ENCODE data around the gene C5orf46. TPM values are rescaled to one million over a fixed set of nuclear protein-coding genes. Genes with fewer than 3 reads are reported as not detected.

C5orf46 gene
- total RNA-seq, 4 donors from 2014 or later: not detected

DNA sequence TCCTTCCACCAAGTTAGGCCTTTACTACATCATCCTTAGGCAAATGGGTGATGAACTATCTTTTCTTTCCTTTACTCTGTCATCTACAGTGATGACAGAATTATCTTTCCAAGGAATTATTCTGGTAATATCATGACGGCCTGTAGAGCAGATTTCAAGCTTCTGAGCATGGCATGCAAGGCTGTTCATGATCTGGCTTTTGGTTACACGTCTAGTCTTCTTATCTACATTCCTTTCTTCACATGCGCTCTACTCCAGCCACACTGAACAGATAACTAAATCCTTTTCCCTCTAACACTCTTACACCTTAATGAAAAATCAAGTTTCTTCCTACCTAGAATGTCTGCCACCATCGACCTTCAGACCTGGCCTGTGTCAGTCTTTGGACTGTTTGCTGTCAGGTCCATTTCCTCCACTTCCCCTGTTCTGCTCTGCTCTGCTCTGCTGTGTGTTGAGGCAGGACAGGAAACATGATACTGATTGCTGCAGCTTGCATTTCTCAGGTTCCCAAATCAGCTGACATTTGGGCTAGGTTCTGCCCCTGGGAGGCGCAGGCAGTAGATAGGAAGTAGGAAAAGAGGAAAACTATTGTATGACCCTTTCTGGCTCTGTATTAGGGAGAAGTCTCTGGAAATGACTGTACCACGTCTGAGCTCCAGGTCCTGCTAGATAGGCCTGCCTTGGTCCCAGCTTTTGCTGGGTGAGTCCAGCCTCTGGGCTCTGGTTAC, 23.6 kb downstream of the C5orf46 start:
- intact Hi-C loops (cut with DNase I): loop anchor here (10.0 kb wide), 1 partner anchor 52 kb away; no protein-coding TSS in a partner anchor
- Histone ChIP-seq H3K27ac (no peak overlapping the region), H3K27me3 (peaks cover 0 to 4% (median 0%) of the 10 kb centered on the region in 4 donors), H3K4me3 (no peak overlapping the region), H3K36me3 (no peaks in the 10 kb centered on the region), H3K9me3 (no peaks in the 10 kb centered on the region), H3K4me1 (peaks cover 0 to 7% (median 0%) of the 10 kb centered on the region in 3 donors)
- 75 to 76% methylated on average over 5 to 6 of the region's 6 CpGs for WGBS, 2 donors
- TF ChIP-seq POLR2A (IDR thresholded peaks at IDR 0.05): no peak
- TF ChIP-seq, protein P1, sequence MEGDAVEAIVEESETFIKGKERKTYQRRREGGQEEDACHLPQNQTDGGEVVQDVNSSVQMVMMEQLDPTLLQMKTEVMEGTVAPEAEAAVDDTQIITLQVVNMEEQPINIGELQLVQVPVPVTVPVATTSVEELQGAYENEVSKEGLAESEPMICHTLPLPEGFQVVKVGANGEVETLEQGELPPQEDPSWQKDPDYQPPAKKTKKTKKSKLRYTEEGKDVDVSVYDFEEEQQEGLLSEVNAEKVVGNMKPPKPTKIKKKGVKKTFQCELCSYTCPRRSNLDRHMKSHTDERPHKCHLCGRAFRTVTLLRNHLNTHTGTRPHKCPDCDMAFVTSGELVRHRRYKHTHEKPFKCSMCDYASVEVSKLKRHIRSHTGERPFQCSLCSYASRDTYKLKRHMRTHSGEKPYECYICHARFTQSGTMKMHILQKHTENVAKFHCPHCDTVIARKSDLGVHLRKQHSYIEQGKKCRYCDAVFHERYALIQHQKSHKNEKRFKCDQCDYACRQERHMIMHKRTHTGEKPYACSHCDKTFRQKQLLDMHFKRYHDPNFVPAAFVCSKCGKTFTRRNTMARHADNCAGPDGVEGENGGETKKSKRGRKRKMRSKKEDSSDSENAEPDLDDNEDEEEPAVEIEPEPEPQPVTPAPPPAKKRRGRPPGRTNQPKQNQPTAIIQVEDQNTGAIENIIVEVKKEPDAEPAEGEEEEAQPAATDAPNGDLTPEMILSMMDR (IDR thresholded peaks at IDR 0.05): no peak
- DNase-seq: no peak

DNA sequence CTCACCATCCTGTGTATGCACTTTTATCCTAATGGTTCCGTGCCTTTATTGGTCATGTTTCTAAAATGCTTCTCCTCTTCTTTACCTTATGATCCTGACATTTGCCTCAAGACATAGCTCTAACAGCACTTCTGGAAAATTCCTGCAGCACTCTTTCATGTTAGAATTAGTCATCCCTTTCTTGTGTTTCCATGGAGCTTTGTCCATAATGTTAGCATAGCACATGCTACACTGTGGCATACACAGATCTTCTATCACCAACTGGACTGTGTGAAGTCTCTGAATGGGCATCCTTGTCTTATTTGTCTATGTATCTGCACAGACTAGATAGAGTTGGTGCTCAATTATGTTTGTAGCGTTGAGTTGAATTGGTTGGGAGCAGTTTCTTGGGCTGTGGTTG, 25.9 kb downstream of the C5orf46 start:
- no peak for TF ChIP-seq POLR2A (IDR thresholded peaks at IDR 0.05)
- TF ChIP-seq, protein P1 (IDR thresholded peaks at IDR 0.05): no peak
- DNase-seq: no peak
- no peak overlapping the region for H3K4me3 ChIP-seq
- no peaks in the 10 kb centered on the region for H3K36me3 ChIP-seq
- intact Hi-C loops (cut with DNase I): loop anchor here (10.0 kb wide), 1 partner anchor 54 kb away; no protein-coding TSS in a partner anchor
- H3K27me3 ChIP-seq: peaks cover 0 to 4% (median 0%) of the 10 kb centered on the region in 4 donors
- H3K4me1 ChIP-seq: no peaks in the 10 kb centered on the region
- H3K9me3 ChIP-seq: no peaks in the 10 kb centered on the region
- no peak overlapping the region for H3K27ac ChIP-seq
- WGBS, 2 donors: 73 to 74% methylated on average over 1 to 2 of the region's 2 CpGs

DNA sequence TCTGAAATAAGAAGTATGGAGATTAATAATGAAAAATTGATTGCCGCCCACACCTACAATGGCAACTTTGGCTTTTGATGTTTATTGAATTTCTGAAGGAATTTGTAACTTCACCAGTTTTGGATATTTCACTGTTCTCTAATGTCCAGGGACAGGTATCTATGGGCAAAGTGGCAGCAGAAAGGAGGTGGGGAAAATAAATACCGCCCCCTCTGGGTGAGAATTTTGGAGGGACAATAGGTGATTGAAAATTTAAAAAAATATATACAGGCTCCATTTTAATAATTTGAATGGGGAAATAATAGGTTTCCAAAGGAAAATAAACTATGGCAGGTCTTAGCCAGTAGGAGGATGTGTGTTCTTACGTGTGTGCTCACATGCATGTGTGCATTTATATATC, 26.6 kb downstream of the C5orf46 start:
- Histone ChIP-seq H3K27me3 (peaks cover 0 to 4% (median 0%) of the 10 kb centered on the region in 4 donors), H3K27ac (no peak overlapping the region), H3K9me3 (no peaks in the 10 kb centered on the region), H3K4me1 (no peaks in the 10 kb centered on the region), H3K36me3 (no peaks in the 10 kb centered on the region), H3K4me3 (no peak overlapping the region)
- intact Hi-C loops (cut with DNase I): loop anchor here (10.0 kb wide), 1 partner anchor 55 kb away; no protein-coding TSS in a partner anchor
- TF ChIP-seq POLR2A (IDR thresholded peaks at IDR 0.05): no peak
- TF ChIP-seq, protein P1 (IDR thresholded peaks at IDR 0.05): no peak
- no peak for DNase-seq
- 84 to 92% methylated on average over 3 of the region's 3 CpGs for WGBS, 2 donors

DNA sequence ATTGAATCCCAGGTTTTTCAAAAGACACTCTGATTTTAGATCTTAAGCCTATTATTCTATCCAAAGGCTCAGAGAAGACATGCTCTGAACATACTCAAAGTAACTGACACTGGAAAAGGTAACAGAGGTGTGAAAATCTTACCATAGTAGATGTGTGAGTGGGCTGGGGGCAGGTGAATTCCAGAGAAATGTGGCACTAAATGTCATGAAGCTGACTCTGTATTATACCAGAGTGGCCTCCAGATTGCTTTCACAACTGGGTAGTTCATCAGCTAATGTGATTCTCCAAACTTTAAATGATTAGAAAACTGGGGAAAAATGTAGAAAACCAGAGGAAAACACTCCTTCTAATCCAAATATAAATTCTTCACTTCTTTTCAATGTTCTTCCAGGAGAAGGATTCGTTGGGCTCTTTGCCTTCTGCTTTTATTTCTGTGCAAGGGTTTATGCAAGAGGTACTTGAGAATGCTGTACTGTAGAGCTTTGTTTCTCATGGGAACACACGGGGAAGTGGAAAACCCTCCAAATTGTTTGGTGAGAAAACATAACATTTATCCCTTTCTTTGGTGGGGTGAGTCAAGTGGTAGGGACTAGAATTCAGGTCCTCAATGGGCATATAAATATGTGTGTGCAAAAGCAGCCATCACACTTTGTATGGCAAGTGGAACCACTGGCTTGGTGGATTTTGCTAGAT, 28.1 kb downstream of the C5orf46 start, which contains the start of gene SCGB3A2:
TSS of gene SCGB3A2 (plus strand) at position 646 of the 694 bp plus-strand sequence. CDS start 93 bp downstream, outside the sequence.
- H3K4me3 ChIP-seq: no peak within 1 kb of the TSS
- TF ChIP-seq POLR2A (IDR thresholded peaks at IDR 0.05): no peak
- TF ChIP-seq, protein P1 (IDR thresholded peaks at IDR 0.05): no peak
- no peak within 1 kb of the TSS for H3K27ac ChIP-seq
- WGBS, 2 donors: 65 to 71% methylated on average over 2 of the region's 2 CpGs
- DNase-seq: no peak
- H3K27me3 ChIP-seq: peaks cover 0 to 4% (median 0%) of the 10 kb centered on the region in 4 donors
- no peaks in the 10 kb centered on the region for H3K9me3 ChIP-seq
- no peaks in the 10 kb centered on the region for H3K4me1 ChIP-seq
- intact Hi-C loops (cut with DNase I): no loop called here
- H3K36me3 ChIP-seq: no peaks in the 10 kb centered on the region

DNA sequence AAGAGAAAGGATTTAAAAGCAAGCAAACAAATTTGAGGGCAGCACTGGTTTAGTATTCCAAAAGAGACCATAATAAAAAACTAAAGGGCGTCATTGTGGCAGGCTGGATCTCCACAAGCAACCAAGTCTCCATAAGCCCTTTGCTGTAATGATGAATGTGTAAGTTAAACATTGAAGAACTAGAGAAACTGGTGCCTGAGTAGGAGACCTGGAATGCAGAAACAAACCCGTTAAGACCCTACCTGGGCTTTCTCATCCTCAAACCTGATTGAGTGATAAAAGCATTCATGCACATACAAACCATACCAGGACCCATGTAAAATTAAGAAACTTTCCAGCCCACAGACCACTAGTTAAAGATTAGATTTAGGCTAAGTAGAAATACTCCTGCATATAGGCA, 29.7 kb downstream of the C5orf46 start:
- Histone ChIP-seq H3K27ac (no peak overlapping the region), H3K9me3 (no peaks in the 10 kb centered on the region), H3K4me3 (no peak overlapping the region), H3K4me1 (no peaks in the 10 kb centered on the region), H3K27me3 (peaks cover 0 to 4% (median 0%) of the 10 kb centered on the region in 4 donors), H3K36me3 (no peaks in the 10 kb centered on the region)
- intact Hi-C loops (cut with DNase I): no loop called here
- TF ChIP-seq, protein P1 (IDR thresholded peaks at IDR 0.05): no peak
- TF ChIP-seq POLR2A (IDR thresholded peaks at IDR 0.05): no peak
- no peak for DNase-seq
- WGBS, 2 donors: 55 to 70% methylated on average over 2 of the region's 2 CpGs

Data from esophagus squamous epithelium (tissue), 5 donors.